HuH-7.5 (cell line): ENCODE results near the gene CPHXL.

ENCODE experiments used
- DNase-seq: peaks from one replicate; pipeline ENCODE4 v3.0.0; 2011; ENCODE audit warnings: low spot score

The CPHXL gene

GRCh38 chr16:75701361-75701760 lies 24.9 kb downstream of the CPHXL start, which contains the start of gene DUXB:
DUXB (minus strand) TSS chr16:75701461; CDS start chr16:75701418, 43 bp downstream.
- DNase-seq, result no peak

- no peak for DNase-seq
These were observed 28.7 kb downstream of the CPHXL start for GRCh38 chr16:75697571-75697970.

DNA sequence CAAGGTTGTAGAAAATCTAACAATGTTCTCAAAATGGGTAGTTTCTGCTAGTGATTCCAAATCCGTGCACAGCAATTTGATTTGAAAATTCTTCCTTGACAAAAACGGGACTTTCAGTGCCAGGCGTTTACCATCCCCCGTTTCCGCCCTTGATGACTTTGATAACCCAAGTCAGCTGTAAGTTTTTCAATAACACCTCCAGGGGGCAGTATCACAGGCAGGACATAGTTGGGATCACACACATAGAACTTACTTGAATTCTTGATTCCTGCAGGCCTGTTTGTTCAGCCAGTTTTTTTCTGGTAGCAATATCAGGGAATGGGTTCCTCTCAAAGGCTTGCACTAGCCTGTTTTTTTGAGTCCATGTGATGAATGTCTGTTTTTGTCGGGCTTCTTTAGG lies 30.6 kb downstream of the CPHXL start:
- DNase-seq, result no peak

DNA sequence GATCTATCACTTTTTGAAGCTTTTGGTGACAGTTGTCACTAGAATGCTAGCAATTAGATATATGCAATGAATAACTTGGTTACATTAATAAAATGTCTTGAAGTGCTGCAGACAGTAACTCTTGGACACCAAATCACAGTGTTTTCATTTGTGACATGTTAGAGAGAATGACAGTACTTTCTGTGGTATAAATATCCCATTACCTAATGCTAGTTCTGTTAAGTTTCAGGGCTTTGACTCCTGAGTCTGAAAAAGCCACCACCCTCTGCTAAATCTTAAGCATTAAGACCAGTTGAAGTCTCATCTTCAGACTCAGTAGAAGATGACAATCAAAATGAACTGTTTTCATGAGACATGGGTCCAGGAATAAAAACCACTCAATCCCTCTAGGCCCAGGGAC lies 38.9 kb downstream of the CPHXL start:
- no peak for DNase-seq

- DNase-seq, result no peak
These were observed 44.0 kb downstream of the CPHXL start for GRCh38 chr16:75682308-75682707.

GRCh38 chr16:75679366-75679765 lies 46.9 kb downstream of the CPHXL start:
- DNase-seq, result no peak

GRCh38 chr16:75676909-75677308 lies 49.4 kb downstream of the CPHXL start, which contains the start of gene CPHXL2:
CPHXL2 (minus strand) TSS chr16:75677009; CDS start chr16:75676999, 10 bp downstream.
- no peak for DNase-seq

DNA sequence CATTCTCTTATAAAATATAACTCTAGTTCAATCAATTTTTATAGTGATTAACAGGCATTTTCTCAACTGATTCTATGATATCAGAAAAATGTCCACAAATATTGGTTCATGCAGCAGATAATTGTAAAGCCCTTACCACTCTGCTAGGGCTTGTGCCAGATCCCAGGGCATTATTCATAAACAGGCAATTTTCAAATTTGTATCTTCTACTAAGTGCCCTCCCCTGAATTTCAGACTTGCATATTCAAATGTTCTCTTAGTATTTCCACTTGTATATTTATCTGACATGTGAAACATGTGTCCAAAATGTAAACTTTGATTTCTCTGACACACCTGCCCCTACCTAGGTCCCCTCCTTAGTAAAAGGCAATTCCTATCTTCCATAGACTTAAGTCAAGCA lies 58.8 kb downstream of the CPHXL start:
- no peak for DNase-seq
